AG04449 (cell line): ENCODE results near the gene KIF5B.
"Not testable (repeated sequence)": the region's sequence is repeated elsewhere in the genome, so short reads cannot be mapped to it uniquely, and the experiment has no call there.

Source experiments
- CTCF ChIA-PET: fragments of 350-600 bp; formaldehyde crosslinking; extraction: SDS; loops from one replicate; lab custom pipeline; 2021; ENCODE audit warnings: antibody characterized with exemption; lab: Yijun Ruan, JAX
- POLR2A ChIA-PET: fragments of 400-600, 350-600 bp; formaldehyde crosslinking; extraction: SDS; loops from one replicate; lab custom pipeline; 2020; ENCODE audit warnings: antibody characterized with exemption, inconsistent platforms; lab: Yijun Ruan, JAX
- DNase-seq: peaks from one replicate; pipeline ENCODE4 v3.0.0-alpha.2; 2010; ENCODE audit warnings: low read depth, low spot score
- H3K4me3 ChIP-seq: 2 replicates; pipeline ENCODE4 v1.5.1; 2011; ENCODE audit warnings: low read depth, mild to moderate bottlenecking, control low read depth, low read length
- TF ChIP-seq, protein P1 (sequence below): IDR thresholded peaks from one replicate; pipeline ENCODE4 v1.5.1; 2011; ENCODE audit warnings: mild to moderate bottlenecking, moderate library complexity, low read length, control low read depth, inconsistent platforms; ENCODE audit not compliant: insufficient read depth; ENCODE audit errors: missing control alignments

KIF5B gene

DNA sequence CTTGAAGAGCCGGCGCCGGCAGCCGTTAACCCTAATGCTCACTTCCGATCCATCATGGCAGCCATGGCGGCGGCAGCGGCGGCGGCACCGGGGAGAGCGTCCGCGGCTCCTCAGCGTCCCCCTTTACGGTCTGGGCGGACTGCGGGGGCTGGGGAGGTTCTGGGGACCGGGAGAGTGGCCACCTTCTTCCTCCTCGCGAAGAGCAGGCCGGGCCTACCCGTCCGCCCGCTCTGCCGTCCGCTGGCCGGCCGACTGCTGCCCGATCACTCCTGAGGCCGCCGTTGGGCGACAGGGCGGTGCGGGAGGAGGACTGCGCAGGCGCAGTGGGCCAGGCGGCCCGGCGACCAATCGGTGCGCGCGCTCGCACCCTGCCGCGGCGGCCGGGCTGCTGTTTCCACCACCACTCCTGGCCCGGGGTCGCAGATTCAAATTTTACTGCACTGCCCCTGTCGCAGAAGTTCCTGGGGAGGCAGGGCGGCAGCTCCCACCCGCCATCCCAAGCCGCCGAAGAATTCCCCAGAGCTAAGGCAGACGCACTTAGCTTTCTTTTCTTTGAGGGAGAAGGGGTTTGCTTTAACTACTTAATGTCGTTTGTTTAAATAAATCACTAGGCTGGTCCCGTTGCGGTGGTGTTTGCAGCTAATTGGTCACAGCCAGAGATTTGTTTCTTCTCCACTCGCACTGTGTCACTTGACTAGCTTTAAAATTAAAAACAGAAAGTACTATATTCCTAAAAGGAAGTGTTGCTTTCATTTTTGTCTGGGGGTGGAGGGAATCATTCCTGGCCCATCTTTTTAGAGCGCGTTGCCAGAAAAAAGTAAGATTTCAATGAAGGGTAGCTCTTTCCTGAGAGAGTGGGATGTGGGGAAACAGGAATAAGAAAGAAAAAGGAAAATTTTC lies at the start of gene KIF5B:
Gene KIF5B (minus strand): TSS at position 290 of the 900 bp plus-strand sequence. CDS start 452 bp downstream, outside the sequence.
- TF ChIP-seq, protein P1, sequence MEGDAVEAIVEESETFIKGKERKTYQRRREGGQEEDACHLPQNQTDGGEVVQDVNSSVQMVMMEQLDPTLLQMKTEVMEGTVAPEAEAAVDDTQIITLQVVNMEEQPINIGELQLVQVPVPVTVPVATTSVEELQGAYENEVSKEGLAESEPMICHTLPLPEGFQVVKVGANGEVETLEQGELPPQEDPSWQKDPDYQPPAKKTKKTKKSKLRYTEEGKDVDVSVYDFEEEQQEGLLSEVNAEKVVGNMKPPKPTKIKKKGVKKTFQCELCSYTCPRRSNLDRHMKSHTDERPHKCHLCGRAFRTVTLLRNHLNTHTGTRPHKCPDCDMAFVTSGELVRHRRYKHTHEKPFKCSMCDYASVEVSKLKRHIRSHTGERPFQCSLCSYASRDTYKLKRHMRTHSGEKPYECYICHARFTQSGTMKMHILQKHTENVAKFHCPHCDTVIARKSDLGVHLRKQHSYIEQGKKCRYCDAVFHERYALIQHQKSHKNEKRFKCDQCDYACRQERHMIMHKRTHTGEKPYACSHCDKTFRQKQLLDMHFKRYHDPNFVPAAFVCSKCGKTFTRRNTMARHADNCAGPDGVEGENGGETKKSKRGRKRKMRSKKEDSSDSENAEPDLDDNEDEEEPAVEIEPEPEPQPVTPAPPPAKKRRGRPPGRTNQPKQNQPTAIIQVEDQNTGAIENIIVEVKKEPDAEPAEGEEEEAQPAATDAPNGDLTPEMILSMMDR: no peak
- ChIA-PET POLR2A (interaction anchor here (0.5 to 0.7 kb wide), 2 partner anchors 83 to 134 kb away, joined by 3 read pairs; no protein-coding TSS in a partner anchor), CTCF (interaction anchor here (0.7 to 1.5 kb wide), 4 partner anchors 9 to 321 kb away, joined by 3 to 4 read pairs (median 3); no protein-coding TSS in a partner anchor)
- no peak for DNase-seq
- peak within 1 kb of the TSS; percentile 89 for H3K4me3 ChIP-seq

DNA sequence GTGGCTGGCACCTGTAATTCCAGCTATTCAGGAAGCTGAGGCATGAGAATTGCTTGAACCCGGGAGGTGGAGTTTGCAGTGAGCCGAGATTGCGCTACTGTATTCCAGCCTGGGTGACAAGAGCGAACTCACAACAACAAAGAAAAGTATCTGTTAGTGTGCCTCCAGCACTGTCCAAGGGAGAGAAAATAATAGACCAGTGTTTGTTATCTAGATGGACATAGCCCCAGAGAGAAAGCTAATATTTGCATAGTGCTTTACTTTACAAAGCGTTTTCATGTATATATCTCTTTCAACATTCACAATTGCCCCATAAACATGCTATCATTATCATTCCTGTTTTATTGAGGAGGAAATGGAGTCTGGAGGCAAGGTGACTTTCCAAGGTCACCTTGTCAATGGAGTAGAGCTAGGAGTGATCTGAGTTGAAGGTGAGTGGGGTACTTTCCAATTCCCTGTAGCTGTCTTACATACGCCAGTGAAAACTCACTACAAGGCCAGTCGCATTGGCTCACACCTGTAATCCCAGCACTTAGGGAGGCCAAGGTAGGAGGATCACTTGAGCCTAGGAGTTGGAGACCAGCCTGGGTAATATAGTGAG lies 49.7 kb upstream of the KIF5B start:
- H3K4me3 ChIP-seq: no peak overlapping the region
- TF ChIP-seq, protein P1: no peak
- DNase-seq: no peak
- POLR2A ChIA-PET: no interaction called here
- CTCF ChIA-PET: no interaction called here

DNA sequence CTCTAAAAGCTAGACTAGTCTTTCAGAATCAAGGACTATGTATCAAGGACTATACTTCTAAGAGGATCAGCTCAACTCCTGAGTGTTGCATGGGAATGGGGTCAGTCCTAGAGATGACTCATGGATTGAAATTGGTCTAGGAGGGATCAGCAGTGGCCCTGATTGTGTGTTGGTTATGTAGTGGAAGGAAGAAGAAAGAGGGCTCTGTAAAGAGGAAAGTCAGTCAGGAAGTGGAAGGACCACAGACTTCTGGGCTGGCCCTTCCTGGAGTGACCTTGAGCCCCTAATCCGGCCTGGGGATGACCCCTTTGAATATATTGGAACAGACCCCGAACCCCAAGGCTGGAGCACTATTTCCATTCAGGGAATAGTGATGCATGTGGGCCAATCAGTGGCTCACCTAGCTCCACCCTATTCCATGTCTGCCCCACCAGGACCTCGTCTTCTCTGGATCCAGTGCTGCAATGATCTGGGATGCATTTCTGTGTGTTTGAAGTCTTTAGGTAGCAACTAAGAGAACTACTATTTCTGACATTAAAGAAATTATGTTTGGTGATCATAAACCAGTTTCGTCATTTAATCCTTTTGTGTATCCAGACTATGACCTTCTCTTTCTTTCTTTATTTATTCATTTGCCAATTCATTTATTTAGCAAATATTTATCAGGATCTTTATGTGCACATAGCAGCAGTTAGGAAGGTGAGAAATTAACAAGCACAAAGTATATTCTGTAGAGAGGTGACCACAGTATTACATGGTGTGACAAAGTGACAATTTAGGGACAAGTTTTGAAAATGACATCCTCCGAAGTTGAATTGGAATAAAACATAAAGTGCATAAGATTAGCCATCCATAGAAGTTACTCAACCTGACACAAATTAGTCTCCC lies 48.6 kb upstream of the KIF5B start:
- ChIA-PET POLR2A (no interaction called here), CTCF (interaction anchor here (1.4 kb wide), 1 partner anchor 262 kb away, joined by 3 read pairs; no protein-coding TSS in a partner anchor)
- TF ChIP-seq, protein P1: no peak
- no peak overlapping the region for H3K4me3 ChIP-seq
- no peak for DNase-seq

DNA sequence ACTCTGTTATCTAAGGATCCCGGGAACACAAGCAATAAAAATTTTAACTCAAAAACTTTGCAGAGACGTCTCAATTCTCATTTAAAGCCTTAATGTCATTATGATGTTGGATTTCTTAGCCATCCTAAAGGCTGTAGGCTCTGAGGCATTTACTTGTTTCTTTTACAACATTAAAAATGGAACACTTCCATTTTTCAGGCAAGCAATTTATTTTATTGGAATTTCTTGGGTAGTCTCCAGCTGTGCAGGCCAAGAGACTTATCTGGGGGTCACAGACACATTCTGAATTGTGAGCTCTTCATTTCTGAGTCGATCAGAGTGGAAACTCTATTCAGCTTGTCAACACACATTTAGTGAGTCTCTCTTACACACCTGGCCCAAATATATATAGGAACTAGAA lies 48.0 kb upstream of the KIF5B start:
- CTCF ChIA-PET: interaction anchor here (1.4 kb wide), 1 partner anchor 263 kb away, joined by 3 read pairs; no protein-coding TSS in a partner anchor

DNA sequence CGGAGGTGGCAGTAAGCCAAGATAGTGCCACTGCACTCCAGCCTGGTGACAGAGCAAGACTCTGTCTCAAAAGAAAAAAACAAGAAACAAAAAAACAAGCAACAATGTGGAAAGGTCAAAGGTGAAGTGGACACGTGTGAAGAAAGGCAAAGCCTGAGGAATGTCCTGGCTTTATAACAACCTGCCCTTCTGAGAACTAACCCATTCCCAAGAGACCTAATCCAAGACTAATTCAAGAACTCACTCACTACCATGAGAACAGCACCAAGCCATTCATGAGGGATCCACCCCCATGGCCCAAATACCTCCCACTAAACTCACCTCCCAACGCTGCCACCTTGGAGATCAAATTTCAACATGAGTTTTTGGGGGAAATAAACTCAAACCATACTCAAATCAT lies 47.5 kb upstream of the KIF5B start:
- H3K4me3 ChIP-seq: no peak overlapping the region
- TF ChIP-seq, protein P1: no peak
- POLR2A ChIA-PET: no interaction called here
- no peak for DNase-seq
- CTCF ChIA-PET: interaction anchor here (1.4 kb wide), 1 partner anchor 264 kb away, joined by 3 read pairs; no protein-coding TSS in a partner anchor

More for the DNA sequence above, 48.0 kb upstream of the KIF5B start:
- POLR2A ChIA-PET: no interaction called here
- no peak overlapping the region for H3K4me3 ChIP-seq
- TF ChIP-seq, protein P1: no peak
- DNase-seq: no peak

DNA sequence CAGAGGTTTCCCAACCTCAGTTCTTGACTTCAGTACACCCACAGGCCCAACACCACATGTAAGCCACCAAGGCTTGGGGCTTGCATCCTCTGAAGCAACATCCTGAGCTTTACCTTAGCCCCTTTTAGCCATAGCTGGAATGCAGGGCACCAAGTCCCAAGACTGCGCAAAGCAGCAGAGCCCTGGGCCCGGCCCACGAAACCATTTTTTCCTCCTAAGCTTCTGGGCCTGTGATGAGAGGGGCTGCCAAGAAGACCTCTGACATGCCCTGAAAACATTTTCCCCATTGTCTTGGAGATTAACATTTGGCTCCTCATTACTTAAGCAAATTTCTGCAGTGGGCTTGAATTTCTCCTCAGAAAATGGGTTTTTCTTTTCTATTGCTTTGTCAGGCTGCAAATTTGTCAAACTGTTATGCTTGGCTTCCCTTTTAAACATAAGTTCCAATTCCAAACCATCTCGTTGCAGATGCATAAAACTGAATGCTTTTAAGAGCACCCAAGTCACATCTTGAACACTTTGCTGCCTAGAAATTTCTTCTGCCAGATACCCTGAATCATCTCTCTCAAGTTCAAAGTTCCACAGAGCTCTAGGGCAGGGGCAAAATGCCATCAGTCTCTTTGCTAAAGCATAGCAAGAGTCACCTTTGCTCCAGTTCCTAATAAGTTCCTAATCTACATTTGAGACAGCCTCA lies 42.5 kb upstream of the KIF5B start:
- POLR2A ChIA-PET, CTCF ChIA-PET: not testable (repeated sequence)

More for the DNA sequence above, 42.5 kb upstream of the KIF5B start:
- not testable (repeated sequence) for DNase-seq, H3K4me3 ChIP-seq
